Measurements from ENCODE around the gene IFNL2.
"Not testable (repeated sequence)": the region's sequence is repeated elsewhere in the genome, so short reads cannot be mapped to it uniquely, and the experiment has no call there.

Gene IFNL2

GRCh38 chr19:39268085-39268484 is at the start of gene IFNL2:
Gene IFNL2 (plus strand): TSS chr19:39268396. CDS start chr19:39268569, 173 bp downstream.
- no CpG with 5 or more reads among the region's 1 CpG for WGBS (ENCODE audit: insufficient coverage, insufficient read length)
- peaks cover 28% of the 10 kb centered on the region for H3K27me3 ChIP-seq (ENCODE audit: control insufficient read depth, insufficient read depth, low read length)
- not testable (repeated sequence) for H3K9me3 ChIP-seq (ENCODE audit: control insufficient read depth, insufficient read depth, low read length); H3K4me1 ChIP-seq (ENCODE audit: control insufficient read depth, insufficient read depth, low read length); DNase-seq (ENCODE audit: low read depth, low spot score); H3K4me3 ChIP-seq (ENCODE audit: low read length); H3K27ac ChIP-seq (ENCODE audit: low read length); H3K36me3 ChIP-seq (ENCODE audit: control insufficient read depth, insufficient read depth, low read length)

GRCh38 chr19:39219108-39219507 is 49.1 kb upstream of the IFNL2 start:
- WGBS (ENCODE audit: insufficient coverage, insufficient read length): no CpG with 5 or more reads among the region's 10 CpGs
- H3K27ac ChIP-seq (ENCODE audit: low read length); H3K4me1 ChIP-seq (ENCODE audit: control insufficient read depth, insufficient read depth, low read length); H3K4me3 ChIP-seq (ENCODE audit: low read length); DNase-seq (ENCODE audit: low read depth, low spot score); H3K9me3 ChIP-seq (ENCODE audit: control insufficient read depth, insufficient read depth, low read length); H3K36me3 ChIP-seq (ENCODE audit: control insufficient read depth, insufficient read depth, low read length); H3K27me3 ChIP-seq (ENCODE audit: control insufficient read depth, insufficient read depth, low read length): not testable (repeated sequence)

- DNase-seq (ENCODE audit: low read depth, low spot score): no peak
- no peaks in the 10 kb centered on the region for H3K4me1 ChIP-seq (ENCODE audit: control insufficient read depth, insufficient read depth, low read length)
- H3K27ac ChIP-seq (ENCODE audit: low read length): no peak overlapping the region
- no peaks in the 10 kb centered on the region for H3K27me3 ChIP-seq (ENCODE audit: control insufficient read depth, insufficient read depth, low read length)
- no peak overlapping the region for H3K4me3 ChIP-seq (ENCODE audit: low read length)
- H3K36me3 ChIP-seq (ENCODE audit: control insufficient read depth, insufficient read depth, low read length): no peaks in the 10 kb centered on the region
- no CpG with 5 or more reads among the region's 4 CpGs for WGBS (ENCODE audit: insufficient coverage, insufficient read length)
- no peaks in the 10 kb centered on the region for H3K9me3 ChIP-seq (ENCODE audit: control insufficient read depth, insufficient read depth, low read length)
Measured at GRCh38 chr19:39223703-39224279, 44.4 kb upstream of the IFNL2 start.

DNA sequence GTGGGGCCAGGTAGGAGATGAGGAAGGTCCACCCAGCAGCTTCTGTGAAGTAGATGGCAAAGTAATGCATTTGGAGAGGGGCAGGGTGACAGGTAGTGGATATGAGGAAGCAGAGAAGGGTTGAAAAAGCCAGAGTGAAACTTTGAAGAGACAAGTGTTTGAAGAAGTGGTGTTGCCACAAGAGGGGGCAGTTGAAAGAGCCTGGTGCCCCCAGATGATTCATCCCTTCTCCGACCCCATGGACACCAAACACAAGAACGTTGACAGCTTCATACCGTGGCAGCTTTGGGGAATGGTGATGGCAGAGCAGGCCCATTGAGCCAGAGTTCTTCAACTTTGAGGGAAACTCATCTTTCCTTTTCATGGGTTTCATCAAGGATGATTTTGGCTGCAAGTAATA is 43.3 kb upstream of the IFNL2 start:
- Histone ChIP-seq H3K36me3 (ENCODE audit: control insufficient read depth, insufficient read depth, low read length) (no peaks in the 10 kb centered on the region), H3K9me3 (ENCODE audit: control insufficient read depth, insufficient read depth, low read length) (no peaks in the 10 kb centered on the region), H3K4me1 (ENCODE audit: control insufficient read depth, insufficient read depth, low read length) (no peaks in the 10 kb centered on the region), H3K27ac (ENCODE audit: low read length) (no peak overlapping the region), H3K4me3 (ENCODE audit: low read length) (no peak overlapping the region), H3K27me3 (ENCODE audit: control insufficient read depth, insufficient read depth, low read length) (no peaks in the 10 kb centered on the region)
- DNase-seq (ENCODE audit: low read depth, low spot score): no peak
- WGBS (ENCODE audit: insufficient coverage, insufficient read length): no CpG with 5 or more reads among the region's 3 CpGs

DNA sequence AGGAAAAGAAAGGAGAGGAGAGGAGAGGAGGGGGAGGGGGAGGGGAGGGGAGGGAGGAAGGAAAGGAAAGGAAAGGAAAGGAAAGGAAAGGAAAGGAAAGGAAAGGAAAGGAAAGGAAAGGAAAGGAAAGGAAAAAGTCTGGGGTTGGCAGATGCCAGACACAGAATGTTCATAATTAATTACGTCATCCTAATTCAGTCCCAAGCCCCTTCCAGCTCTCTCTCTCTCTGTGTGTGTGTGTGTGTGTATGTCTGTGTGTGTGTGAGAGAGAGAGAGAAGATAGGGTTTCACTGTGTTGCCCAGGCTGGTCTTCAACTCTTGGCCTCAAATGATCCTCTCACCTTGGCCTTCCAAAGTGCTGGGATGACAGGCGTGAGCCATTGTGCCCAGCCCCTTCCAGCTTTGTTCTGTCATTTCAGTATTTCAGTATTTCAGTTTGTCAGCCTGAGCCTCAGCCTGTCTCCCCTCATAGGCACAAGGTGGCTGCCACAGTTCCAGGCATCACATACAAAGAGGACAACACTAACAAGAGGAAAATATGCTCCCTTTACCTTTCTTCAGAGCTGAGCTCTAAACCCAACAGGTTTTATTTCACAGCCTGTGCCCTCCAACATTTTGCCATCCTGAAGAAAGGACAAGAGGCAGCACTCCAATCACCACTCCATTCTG is 38.0 kb upstream of the IFNL2 start:
- Histone ChIP-seq H3K36me3 (ENCODE audit: control insufficient read depth, insufficient read depth, low read length) (no peaks in the 10 kb centered on the region), H3K27ac (ENCODE audit: low read length) (no peak overlapping the region), H3K9me3 (ENCODE audit: control insufficient read depth, insufficient read depth, low read length) (no peaks in the 10 kb centered on the region), H3K4me1 (ENCODE audit: control insufficient read depth, insufficient read depth, low read length) (no peaks in the 10 kb centered on the region), H3K4me3 (ENCODE audit: low read length) (no peak overlapping the region), H3K27me3 (ENCODE audit: control insufficient read depth, insufficient read depth, low read length) (peaks cover 1% of the 10 kb centered on the region; the same call in 1 of the 2 replicates)
- no CpG with 5 or more reads among the region's 2 CpGs for WGBS (ENCODE audit: insufficient coverage, insufficient read length)
- no peak for DNase-seq (ENCODE audit: low read depth, low spot score)

- Histone ChIP-seq H3K4me1 (ENCODE audit: control insufficient read depth, insufficient read depth, low read length) (no peaks in the 10 kb centered on the region), H3K27ac (ENCODE audit: low read length) (no peak overlapping the region), H3K9me3 (ENCODE audit: control insufficient read depth, insufficient read depth, low read length) (no peaks in the 10 kb centered on the region), H3K4me3 (ENCODE audit: low read length) (no peak overlapping the region), H3K36me3 (ENCODE audit: control insufficient read depth, insufficient read depth, low read length) (no peaks in the 10 kb centered on the region), H3K27me3 (ENCODE audit: control insufficient read depth, insufficient read depth, low read length) (peaks cover 1% of the 10 kb centered on the region; the same call in 1 of the 2 replicates)
- WGBS (ENCODE audit: insufficient coverage, insufficient read length): no CpG with 5 or more reads among the region's 5 CpGs
- DNase-seq (ENCODE audit: low read depth, low spot score): no peak
Measured at GRCh38 chr19:39232708-39233107, 35.5 kb upstream of the IFNL2 start.

- H3K27ac ChIP-seq (ENCODE audit: low read length): no peak overlapping the region
- H3K9me3 ChIP-seq (ENCODE audit: control insufficient read depth, insufficient read depth, low read length): no peaks in the 10 kb centered on the region
- no peak for DNase-seq (ENCODE audit: low read depth, low spot score)
- H3K36me3 ChIP-seq (ENCODE audit: control insufficient read depth, insufficient read depth, low read length): no peaks in the 10 kb centered on the region
- no peaks in the 10 kb centered on the region for H3K4me1 ChIP-seq (ENCODE audit: control insufficient read depth, insufficient read depth, low read length)
- no peak overlapping the region for H3K4me3 ChIP-seq (ENCODE audit: low read length)
- peaks cover 1% of the 10 kb centered on the region for H3K27me3 ChIP-seq (ENCODE audit: control insufficient read depth, insufficient read depth, low read length)
- no CpG with 5 or more reads among the region's 12 CpGs for WGBS (ENCODE audit: insufficient coverage, insufficient read length)
Measured at GRCh38 chr19:39236527-39236926, 31.7 kb upstream of the IFNL2 start.

DNA sequence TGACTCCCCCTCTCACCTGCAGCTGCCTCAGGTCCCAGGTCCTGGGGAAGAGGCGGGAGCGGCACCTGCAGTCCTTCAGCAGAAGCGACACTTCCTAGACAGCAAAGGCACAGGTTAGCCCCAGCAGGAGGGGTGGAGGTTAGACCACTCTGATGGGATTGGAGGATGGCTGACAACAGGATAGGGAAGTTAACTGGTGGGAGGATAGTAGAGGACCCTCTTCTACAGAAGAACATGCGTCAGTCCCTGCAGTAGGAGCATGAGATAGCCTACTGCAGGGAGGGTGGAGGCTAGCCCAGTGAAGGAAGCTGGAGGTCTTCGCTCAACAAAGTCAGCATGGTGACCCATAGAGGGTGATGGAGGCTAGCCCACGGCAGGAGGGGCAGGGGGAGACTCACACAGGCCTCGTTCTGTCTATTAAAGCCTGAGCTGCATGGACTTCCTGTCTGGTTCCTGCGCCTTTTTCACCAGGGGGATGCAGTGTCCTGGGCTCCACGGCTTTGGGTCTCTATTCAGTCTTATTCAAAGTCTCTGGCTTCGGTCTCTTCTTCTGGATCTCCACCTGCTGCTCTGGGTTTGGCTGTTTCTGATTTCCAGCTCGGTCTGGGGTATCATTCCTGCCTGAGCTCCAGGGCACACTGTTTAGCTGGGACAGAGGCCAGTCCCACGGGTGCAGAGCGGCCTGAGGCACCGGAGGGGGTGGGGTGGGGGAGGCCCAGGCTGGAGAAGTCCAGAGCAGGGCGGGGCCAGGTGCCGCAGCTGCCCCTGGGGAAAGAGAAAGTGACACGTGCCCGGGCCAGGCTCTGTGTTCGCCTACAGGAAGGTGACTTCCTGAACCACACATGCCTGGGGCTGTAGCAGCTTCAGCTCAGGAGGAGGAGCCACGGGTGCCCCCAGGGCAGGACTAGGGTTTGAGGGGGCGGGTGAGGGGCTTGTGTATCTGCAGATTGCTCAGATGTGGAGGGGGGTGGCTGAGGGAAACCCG is 30.7 kb upstream of the IFNL2 start:
- no CpG with 5 or more reads among the region's 22 CpGs for WGBS (ENCODE audit: insufficient coverage, insufficient read length)
- DNase-seq (ENCODE audit: low read depth, low spot score): no peak
- no peak overlapping the region for H3K4me3 ChIP-seq (ENCODE audit: low read length)
- H3K36me3 ChIP-seq (ENCODE audit: control insufficient read depth, insufficient read depth, low read length): no peaks in the 10 kb centered on the region
- H3K4me1 ChIP-seq (ENCODE audit: control insufficient read depth, insufficient read depth, low read length): no peaks in the 10 kb centered on the region
- no peak overlapping the region for H3K27ac ChIP-seq (ENCODE audit: low read length)
- no peaks in the 10 kb centered on the region; the same call in 1 of the 2 replicates for H3K27me3 ChIP-seq (ENCODE audit: control insufficient read depth, insufficient read depth, low read length)
- no peaks in the 10 kb centered on the region for H3K9me3 ChIP-seq (ENCODE audit: control insufficient read depth, insufficient read depth, low read length)

GRCh38 chr19:39238209-39238608 is 30.0 kb upstream of the IFNL2 start:
- H3K9me3 ChIP-seq (ENCODE audit: control insufficient read depth, insufficient read depth, low read length): no peaks in the 10 kb centered on the region
- no peak overlapping the region for H3K27ac ChIP-seq (ENCODE audit: low read length)
- DNase-seq (ENCODE audit: low read depth, low spot score): no peak
- no peaks in the 10 kb centered on the region for H3K4me1 ChIP-seq (ENCODE audit: control insufficient read depth, insufficient read depth, low read length)
- no peak overlapping the region for H3K4me3 ChIP-seq (ENCODE audit: low read length)
- H3K27me3 ChIP-seq (ENCODE audit: control insufficient read depth, insufficient read depth, low read length): no peaks in the 10 kb centered on the region; the same call in 1 of the 2 replicates
- H3K36me3 ChIP-seq (ENCODE audit: control insufficient read depth, insufficient read depth, low read length): no peaks in the 10 kb centered on the region
- no CpG with 5 or more reads among the region's 6 CpGs for WGBS (ENCODE audit: insufficient coverage, insufficient read length)

DNA sequence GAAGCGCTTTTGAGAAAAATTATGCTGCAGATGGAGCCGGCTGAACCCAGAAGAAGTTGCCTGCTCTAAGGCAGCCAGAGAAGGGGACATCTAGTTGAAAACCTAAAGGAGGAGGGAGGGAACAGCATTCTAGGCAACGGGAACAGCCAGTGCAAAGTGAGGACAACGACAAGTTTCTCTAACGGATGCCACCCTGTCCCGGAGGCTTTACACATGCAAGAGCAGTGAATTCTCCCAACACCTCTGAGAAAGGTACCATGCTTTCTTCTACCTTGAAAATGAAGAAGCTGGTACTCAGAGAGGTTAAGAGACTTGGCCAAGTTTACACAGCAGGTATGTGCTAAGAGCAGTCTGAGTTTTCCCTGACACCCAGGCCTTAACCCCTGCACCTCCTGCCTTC is 29.3 kb upstream of the IFNL2 start:
- no peaks in the 10 kb centered on the region; the same call in 1 of the 2 replicates for H3K27me3 ChIP-seq (ENCODE audit: control insufficient read depth, insufficient read depth, low read length)
- H3K36me3 ChIP-seq (ENCODE audit: control insufficient read depth, insufficient read depth, low read length): no peaks in the 10 kb centered on the region
- no peak for DNase-seq (ENCODE audit: low read depth, low spot score)
- no peak overlapping the region for H3K27ac ChIP-seq (ENCODE audit: low read length)
- no peaks in the 10 kb centered on the region for H3K9me3 ChIP-seq (ENCODE audit: control insufficient read depth, insufficient read depth, low read length)
- no CpG with 5 or more reads among the region's 6 CpGs for WGBS (ENCODE audit: insufficient coverage, insufficient read length)
- no peak overlapping the region for H3K4me3 ChIP-seq (ENCODE audit: low read length)
- H3K4me1 ChIP-seq (ENCODE audit: control insufficient read depth, insufficient read depth, low read length): no peaks in the 10 kb centered on the region

Data from iPS DF 6.9 (cell line).